DND-41 (cell line): ENCODE measurements around the gene JAZF1.

Source experiments
- ATAC-seq: fragments of 200-7000 bp; cut with Tn5 transposase; 3 replicates; pipeline ENCODE4 v1.9.1; 2021; ENCODE audit warnings: low read depth; ENCODE audit not compliant: insufficient read depth
- DNase-seq: peaks from one replicate; pipeline ENCODE4 v3.0.0-alpha.2; 2020
- H2AFZ ChIP-seq: 2 replicates; pipeline ENCODE4 v1.6.0; 2012; ENCODE audit warnings: low read depth, low read length
- H3K27ac ChIP-seq: 2 replicates; pipeline ENCODE4 v1.5.1; 2012; ENCODE audit warnings: low read length, inconsistent platforms
- H3K27me3 ChIP-seq: fragments of 200-600 bp; sonication (generic); 2 replicates; pipeline ENCODE4 v1.6.0; 2012; ENCODE audit warnings: low read length, mild to moderate bottlenecking, inconsistent platforms; ENCODE audit not compliant: insufficient read depth, poor library complexity
- H3K36me3 ChIP-seq: 2 replicates; pipeline ENCODE4 v1.5.1; 2012; ENCODE audit warnings: low read length, inconsistent platforms; ENCODE audit not compliant: insufficient read depth
- H3K4me1 ChIP-seq: 2 replicates; pipeline ENCODE4 v1.5.1; 2012; ENCODE audit warnings: mild to moderate bottlenecking, low read length; ENCODE audit not compliant: insufficient read depth
- H3K4me2 ChIP-seq: 2 replicates; pipeline ENCODE4 v1.6.0; 2012; ENCODE audit warnings: mild to moderate bottlenecking, moderate library complexity, low read length, inconsistent platforms; ENCODE audit not compliant: insufficient read depth
- H3K4me3 ChIP-seq, 2 experiments: fragments of 200-600 bp in 1 of 2; shearing (Covaris generic) in 1 of 2; 2 replicates each; pipeline ENCODE4 v1.5.1; 2012 to 2016; ENCODE audit warnings: inconsistent platforms in 2 of 2, low read length in 2 of 2, mild to moderate bottlenecking in 2 of 2, low read depth in 1 of 2, moderate library complexity in 1 of 2
- H3K79me2 ChIP-seq: 2 replicates; pipeline ENCODE4 v1.6.0; 2012; ENCODE audit warnings: low read length, inconsistent platforms; ENCODE audit not compliant: insufficient read depth
- H3K9ac ChIP-seq: 2 replicates; pipeline ENCODE4 v1.6.0; 2012; ENCODE audit warnings: low read depth, mild to moderate bottlenecking, inconsistent platforms, low read length, moderate library complexity
- H3K9me3 ChIP-seq: 2 replicates; pipeline ENCODE4 v1.5.1; 2012; ENCODE audit warnings: low read length, moderate library complexity, mild to moderate bottlenecking, inconsistent platforms; ENCODE audit not compliant: insufficient read depth, severe bottlenecking
- H4K20me1 ChIP-seq: 2 replicates; pipeline ENCODE4 v1.6.0; 2012; ENCODE audit warnings: low read length; ENCODE audit not compliant: insufficient read depth
- EZH2 ChIP-seq: IDR thresholded peaks from 3 replicates; pipeline ENCODE4 v1.6.1; 2012; ENCODE audit warnings: borderline replicate concordance, low read depth, mild to moderate bottlenecking, moderate library complexity, low read length, inconsistent platforms; ENCODE audit not compliant: severe bottlenecking
- TF ChIP-seq, protein P1 (sequence below): IDR thresholded peaks from 2 replicates; pipeline ENCODE4 v1.5.1; 2012; ENCODE audit warnings: borderline replicate concordance, low read length, moderate library complexity, mild to moderate bottlenecking; ENCODE audit not compliant: poor library complexity, severe bottlenecking; ENCODE audit errors: extremely low read depth

The JAZF1 gene

DNA sequence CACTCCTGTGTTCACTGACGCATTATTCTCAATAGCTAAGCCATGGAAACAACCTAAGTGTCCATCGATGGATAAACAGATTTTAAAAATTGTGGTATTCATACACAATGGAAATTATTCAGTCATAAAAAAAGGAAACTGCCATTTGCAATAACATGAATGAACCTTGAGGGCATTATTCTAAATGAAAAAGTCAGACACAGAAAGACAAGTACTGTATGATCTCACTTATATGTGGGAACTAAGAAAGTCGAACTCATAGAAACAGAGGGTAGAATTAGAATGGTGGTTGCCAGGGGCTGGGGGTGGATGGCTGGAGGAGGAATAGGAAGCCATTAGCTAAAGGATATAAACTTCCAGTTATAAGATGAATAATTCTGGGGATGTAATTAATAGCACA, 71.8 kb downstream of the JAZF1 start:
- Histone ChIP-seq H3K36me3 (no peaks in the 10 kb centered on the region), H3K9me3 (no peaks in the 10 kb centered on the region), H3K4me3 (no peak overlapping the region), H3K79me2 (no peaks in the 10 kb centered on the region), H4K20me1 (0 out of 2 replicates have a peak, but pooled peaks cover 5% of the 10 kb centered on the region), H3K27me3 (no peaks in the 10 kb centered on the region), H3K4me2 (no peak overlapping the region), H2AFZ (no peak overlapping the region), H3K27ac (no peak overlapping the region), H3K9ac (no peak overlapping the region), H3K4me1 (no peaks in the 10 kb centered on the region)
- ATAC-seq (no peak), DNase-seq (no peak)
- TF ChIP-seq, protein P1, sequence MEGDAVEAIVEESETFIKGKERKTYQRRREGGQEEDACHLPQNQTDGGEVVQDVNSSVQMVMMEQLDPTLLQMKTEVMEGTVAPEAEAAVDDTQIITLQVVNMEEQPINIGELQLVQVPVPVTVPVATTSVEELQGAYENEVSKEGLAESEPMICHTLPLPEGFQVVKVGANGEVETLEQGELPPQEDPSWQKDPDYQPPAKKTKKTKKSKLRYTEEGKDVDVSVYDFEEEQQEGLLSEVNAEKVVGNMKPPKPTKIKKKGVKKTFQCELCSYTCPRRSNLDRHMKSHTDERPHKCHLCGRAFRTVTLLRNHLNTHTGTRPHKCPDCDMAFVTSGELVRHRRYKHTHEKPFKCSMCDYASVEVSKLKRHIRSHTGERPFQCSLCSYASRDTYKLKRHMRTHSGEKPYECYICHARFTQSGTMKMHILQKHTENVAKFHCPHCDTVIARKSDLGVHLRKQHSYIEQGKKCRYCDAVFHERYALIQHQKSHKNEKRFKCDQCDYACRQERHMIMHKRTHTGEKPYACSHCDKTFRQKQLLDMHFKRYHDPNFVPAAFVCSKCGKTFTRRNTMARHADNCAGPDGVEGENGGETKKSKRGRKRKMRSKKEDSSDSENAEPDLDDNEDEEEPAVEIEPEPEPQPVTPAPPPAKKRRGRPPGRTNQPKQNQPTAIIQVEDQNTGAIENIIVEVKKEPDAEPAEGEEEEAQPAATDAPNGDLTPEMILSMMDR = no peak
- TF ChIP-seq EZH2 = no peak

GRCh38 chr7:28107960-28108359, 72.6 kb downstream of the JAZF1 start:
- H3K4me2 ChIP-seq = no peak overlapping the region
- no peaks in the 10 kb centered on the region for H3K9me3 ChIP-seq
- 0 out of 2 replicates have a peak, but pooled peaks cover 5% of the 10 kb centered on the region for H4K20me1 ChIP-seq

DNA sequence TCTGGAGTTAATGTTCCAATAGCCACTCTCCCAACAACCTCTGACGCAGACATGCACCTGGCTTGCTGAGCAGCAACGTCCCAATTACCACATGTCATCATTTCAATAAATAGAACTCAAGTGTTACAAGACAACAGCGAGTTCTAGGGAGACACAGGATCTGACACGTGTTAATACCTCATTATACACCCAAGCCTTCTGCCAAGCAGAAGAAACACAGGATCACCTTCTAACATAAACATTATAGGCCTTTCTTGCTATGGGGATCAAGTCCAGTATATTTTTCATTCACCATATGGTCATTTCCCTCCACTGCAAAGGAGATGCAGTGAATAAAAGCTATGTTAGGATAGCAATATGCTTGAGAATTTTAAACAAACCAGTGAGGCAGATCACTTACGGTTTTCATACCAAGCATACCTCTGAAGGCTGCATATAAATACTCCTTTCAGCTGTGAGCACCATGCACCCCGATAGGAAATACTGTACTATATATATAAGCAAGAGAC, 74.2 kb downstream of the JAZF1 start:
- no peak overlapping the region for H3K9ac ChIP-seq
- no peaks in the 10 kb centered on the region for H3K4me1 ChIP-seq
- H3K9me3 ChIP-seq = no peaks in the 10 kb centered on the region
- no peak for TF ChIP-seq EZH2
- TF ChIP-seq, protein P1 = no peak
- H2AFZ ChIP-seq = no peak overlapping the region
- H3K79me2 ChIP-seq = no peaks in the 10 kb centered on the region
- DNase-seq = no peak
- no peaks in the 10 kb centered on the region for H3K36me3 ChIP-seq
- no peak for ATAC-seq
- no peak overlapping the region for H3K27ac ChIP-seq
- H3K4me3 ChIP-seq = no peak overlapping the region
- no peak overlapping the region for H3K4me2 ChIP-seq
- H4K20me1 ChIP-seq = 0 out of 2 replicates have a peak, but pooled peaks cover 5% of the 10 kb centered on the region
- no peaks in the 10 kb centered on the region for H3K27me3 ChIP-seq

More at GRCh38 chr7:28107960-28108359, 72.6 kb downstream of the JAZF1 start:
- Histone ChIP-seq H3K27me3 (no peaks in the 10 kb centered on the region), H3K4me3 (no peak overlapping the region), H3K9ac (no peak overlapping the region), H3K36me3 (no peaks in the 10 kb centered on the region), H2AFZ (no peak overlapping the region), H3K79me2 (no peaks in the 10 kb centered on the region), H3K4me1 (no peaks in the 10 kb centered on the region), H3K27ac (no peak overlapping the region)
- no peak for TF ChIP-seq EZH2
- TF ChIP-seq, protein P1 = no peak
- DNase-seq (no peak), ATAC-seq (no peak)
